GM23248 (cell line): Measurements from ENCODE around the gene MAGEB6B. TPM values are rescaled to one million over a fixed set of nuclear protein-coding genes. Genes with fewer than 3 reads are reported as not detected.
"Not testable (repeated sequence)": the region's sequence is repeated elsewhere in the genome, so short reads cannot be mapped to it uniquely, and the experiment has no call there.

Source experiments
- DNase-seq: peaks from one replicate; pipeline ENCODE4 v3.0.0-alpha.2; 2015
- H2AFZ ChIP-seq: fragments of 200-600 bp; sonication (generic); 2 replicates; pipeline ENCODE4 v1.6.1; 2016; ENCODE audit warnings: antibody characterized with exemption
- H3F3A ChIP-seq: fragments of 200-600 bp; sonication (generic); 2 replicates; pipeline ENCODE4 v1.6.1; 2016; ENCODE audit warnings: mild to moderate bottlenecking, antibody characterized with exemption, mixed run types; ENCODE audit not compliant: insufficient read depth
- H3K27ac ChIP-seq: fragments of 200-600 bp; sonication (generic); 2 replicates; pipeline ENCODE4 v1.5.1; 2016; ENCODE audit warnings: mild to moderate bottlenecking
- H3K27me3 ChIP-seq: fragments of 200-600 bp; sonication (generic); replicated peaks from 2 replicates; pipeline ENCODE4 v1.6.1; 2016; ENCODE audit warnings: mild to moderate bottlenecking; ENCODE audit not compliant: insufficient read depth
- H3K36me3 ChIP-seq: fragments of 200-600 bp; sonication (generic); 2 replicates; pipeline ENCODE4 v1.6.1; 2016; ENCODE audit warnings: low read depth, mild to moderate bottlenecking
- H3K4me1 ChIP-seq: fragments of 200-600 bp; sonication (generic); 2 replicates; pipeline ENCODE4 v1.6.1; 2016; ENCODE audit warnings: mild to moderate bottlenecking; ENCODE audit not compliant: insufficient read depth
- H3K4me2 ChIP-seq: fragments of 200-600 bp; sonication (generic); one replicate; pipeline ENCODE4 v1.6.1; 2016; ENCODE audit warnings: mild to moderate bottlenecking; ENCODE audit not compliant: unreplicated experiment
- H3K4me3 ChIP-seq: fragments of 200-600 bp; sonication (generic); 2 replicates; pipeline ENCODE4 v1.5.1; 2016; ENCODE audit warnings: mild to moderate bottlenecking
- H3K79me2 ChIP-seq: fragments of 200-600 bp; sonication (generic); 2 replicates; pipeline ENCODE4 v1.6.1; 2016; ENCODE audit warnings: mild to moderate bottlenecking; ENCODE audit not compliant: insufficient read depth
- H3K9ac ChIP-seq: fragments of 200-600 bp; sonication (generic); 2 replicates; pipeline ENCODE4 v1.6.1; 2016; ENCODE audit warnings: mild to moderate bottlenecking
- H3K9me2 ChIP-seq: fragments of 200-600 bp; sonication (generic); 2 replicates; pipeline ENCODE4 v1.6.1; 2016; ENCODE audit warnings: mixed run types, mild to moderate bottlenecking, moderate library complexity; ENCODE audit not compliant: insufficient read depth
- H3K9me3 ChIP-seq: fragments of 200-600 bp; sonication (generic); one replicate; pipeline ENCODE4 v1.6.1; 2017; ENCODE audit warnings: low read depth
- H4K20me1 ChIP-seq: fragments of 200-600 bp; sonication (generic); 2 replicates; pipeline ENCODE4 v1.6.0; 2016; ENCODE audit not compliant: insufficient read depth
- EZH2 ChIP-seq: fragments of 200-600 bp; sonication (generic); IDR thresholded peaks from 2 replicates; pipeline ENCODE4 v1.6.1; 2018; ENCODE audit warnings: antibody characterized with exemption, mild to moderate bottlenecking; ENCODE audit not compliant: insufficient read depth, poor library complexity, severe bottlenecking
- EZH2phosphoT487 ChIP-seq: fragments of 200-600 bp; sonication (generic); IDR thresholded peaks from 2 replicates; pipeline ENCODE4 v1.6.1; 2018; ENCODE audit warnings: antibody characterized with exemption, moderate library complexity, mild to moderate bottlenecking, low read depth; ENCODE audit not compliant: insufficient read depth
- WGBS, 2 experiments: methylation state at CpG; one replicate each; pipeline ENCODE4 v1.1.6; 2015 to 2017; ENCODE audit warnings: low lambda C conversion rate in 2 of 2, low coverage in 1 of 2; ENCODE audit errors: missing lambda C conversion rate in 2 of 2; 5-methylcytosine and 5-hydroxymethylcytosine counted together
- in situ Hi-C: fragments of 300-500 bp; cut with MboI; formaldehyde crosslinking; loops from 2 replicates; pipeline ENCODE4 v1.15.0; 2020
- polyA plus RNA-seq: library from polyadenylated mRNA; unstranded; fragments of >200 nt; fragmentation: Nextera tagmentation; extraction: Ambion mirVana; gene quantifications from 2 replicates; pipeline ENCODE4 v1.2.1, GENCODE V29; 2016
- total RNA-seq: library from RNA; depleted of rRNA; stranded (reverse); fragments of >200 nt; shearing (Covaris generic); gene quantifications from 2 replicates; pipeline ENCODE4 v1.2.3, GENCODE V29; 2014; rRNA removed

Gene MAGEB6B
- not detected in 2 replicates for total RNA-seq
- not detected in 2 replicates for polyA plus RNA-seq

GRCh38 chrX:26160301-26160700, at the start of gene MAGEB6B:
Gene MAGEB6B, plus strand, starts transcription at chrX:26160601. Its CDS starts 0 bp downstream, at chrX:26160601.
- no peaks in the 10 kb centered on the region for H3K27me3 ChIP-seq
- no peaks in the 10 kb centered on the region for H4K20me1 ChIP-seq
- H3K4me2 ChIP-seq: no peak within 1 kb of the TSS
- no peaks in the 10 kb centered on the region for H3K9me3 ChIP-seq
- no peaks in the 10 kb centered on the region for H3K79me2 ChIP-seq
- H3K36me3 ChIP-seq: no peaks in the 10 kb centered on the region
- no peaks in the 10 kb centered on the region for H3F3A ChIP-seq
- no peaks in the 10 kb centered on the region for H3K9me2 ChIP-seq
- H3K4me3 ChIP-seq: no peak within 1 kb of the TSS
- 63 to 80% methylated on average over 9 of the region's 10 CpGs for WGBS, 2 experiments
- DNase-seq: no peak
- H2AFZ ChIP-seq: no peak within 1 kb of the TSS
- in situ Hi-C loops: no loop called here
- no peaks in the 10 kb centered on the region for H3K4me1 ChIP-seq
- no peak within 1 kb of the TSS for H3K27ac ChIP-seq
- no peak within 1 kb of the TSS for H3K9ac ChIP-seq
- no peak for TF ChIP-seq EZH2
- no peak for TF ChIP-seq EZH2phosphoT487

DNA sequence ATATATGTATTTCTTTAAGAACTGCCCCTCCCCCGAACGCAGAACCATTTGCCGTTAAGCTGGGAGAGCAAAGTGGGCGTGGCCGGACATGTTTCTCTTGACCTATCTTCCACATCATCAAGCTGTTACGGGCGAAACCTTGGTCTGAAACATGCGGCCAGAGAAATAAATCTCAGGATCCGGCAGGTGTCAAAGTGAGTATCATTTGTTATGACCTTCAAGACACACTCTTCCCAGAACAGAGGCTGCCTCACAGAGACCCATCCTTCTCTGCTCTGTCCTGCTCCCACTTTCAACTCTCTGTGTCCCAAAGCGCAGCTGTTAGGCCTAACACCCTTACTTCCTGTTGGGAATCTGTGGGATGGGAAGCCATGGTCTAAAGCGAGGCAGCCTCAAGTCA, 22.1 kb upstream of the MAGEB6B start, which contains the start of gene MAGEB18:
MAGEB18 (plus strand) TSS at position 70 of the 400 bp plus-strand sequence. CDS start 643 bp downstream, outside the sequence.
- no peak within 1 kb of the TSS for H3K27ac ChIP-seq
- no peaks in the 10 kb centered on the region for H3K9me3 ChIP-seq
- no peaks in the 10 kb centered on the region for H3K9me2 ChIP-seq
- H4K20me1 ChIP-seq: no peaks in the 10 kb centered on the region
- no peaks in the 10 kb centered on the region for H3K79me2 ChIP-seq
- no peak within 1 kb of the TSS for H2AFZ ChIP-seq
- H3F3A ChIP-seq: no peaks in the 10 kb centered on the region
- no peaks in the 10 kb centered on the region for H3K36me3 ChIP-seq
- in situ Hi-C loops: no loop called here
- H3K9ac ChIP-seq: no peak within 1 kb of the TSS
- DNase-seq: no peak
- no peak within 1 kb of the TSS for H3K4me2 ChIP-seq
- no peaks in the 10 kb centered on the region for H3K4me1 ChIP-seq
- H3K27me3 ChIP-seq: no peaks in the 10 kb centered on the region
- WGBS, 2 experiments: 50 to 64% methylated on average over 9 to 11 of the region's 11 CpGs
- TF ChIP-seq EZH2 (no peak), EZH2phosphoT487 (no peak)
- no peak within 1 kb of the TSS for H3K4me3 ChIP-seq

DNA sequence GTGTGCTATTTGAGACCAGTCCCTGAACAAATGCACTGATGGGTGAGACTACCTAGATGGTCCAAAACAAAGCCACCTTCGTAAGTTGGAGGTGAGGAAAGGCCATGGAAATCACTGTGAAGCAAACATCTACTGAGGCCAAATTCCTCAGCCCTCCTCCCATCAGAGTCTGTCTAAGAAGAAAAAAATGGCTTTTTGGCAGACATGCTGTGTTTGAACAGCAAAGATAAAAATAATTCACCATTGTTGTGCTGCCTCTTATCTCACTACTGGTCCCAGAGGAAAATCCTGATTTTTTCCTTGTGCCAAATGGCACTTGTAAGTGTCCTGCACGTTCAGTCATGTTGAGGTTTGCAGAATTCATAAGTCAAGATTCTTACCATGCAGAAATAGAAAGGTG, 14.4 kb upstream of the MAGEB6B start:
- H3K79me2 ChIP-seq: no peaks in the 10 kb centered on the region
- no peaks in the 10 kb centered on the region for H3K9me3 ChIP-seq
- no peaks in the 10 kb centered on the region for H3K9me2 ChIP-seq
- WGBS, 2 experiments: 0 to 15% methylated on average over 2 of the region's 2 CpGs
- no peak overlapping the region for H3K4me2 ChIP-seq
- H3K27ac ChIP-seq: no peak overlapping the region
- H3K4me3 ChIP-seq: no peak overlapping the region
- H2AFZ ChIP-seq: no peak overlapping the region
- H3K36me3 ChIP-seq: no peaks in the 10 kb centered on the region
- no peak overlapping the region for H3K9ac ChIP-seq
- H4K20me1 ChIP-seq: no peaks in the 10 kb centered on the region
- no peaks in the 10 kb centered on the region for H3K27me3 ChIP-seq
- no peak for DNase-seq
- TF ChIP-seq EZH2phosphoT487 (no peak), EZH2 (no peak)
- no peaks in the 10 kb centered on the region for H3F3A ChIP-seq
- no peaks in the 10 kb centered on the region for H3K4me1 ChIP-seq
- in situ Hi-C loops: no loop called here

DNA sequence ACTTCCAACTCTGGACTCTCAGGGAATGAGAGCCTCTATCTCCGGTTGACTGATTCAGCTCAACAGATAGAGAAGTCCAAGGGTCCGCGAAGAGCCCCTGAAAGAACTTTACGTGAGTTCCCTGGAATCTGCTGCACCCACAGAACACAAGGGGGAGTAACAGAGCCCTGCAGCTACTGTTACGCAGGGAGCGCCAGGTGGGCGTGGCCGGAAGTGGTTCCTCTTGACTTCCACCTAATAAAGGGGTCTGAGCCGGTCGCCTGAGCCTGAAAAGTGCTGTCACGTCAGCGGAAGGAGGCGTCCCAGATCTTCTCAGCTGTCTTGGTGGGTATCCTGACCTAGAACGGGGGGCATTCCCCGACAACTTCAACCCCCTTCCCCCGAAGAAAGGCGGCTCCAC, 31.8 kb downstream of the MAGEB6B start, which contains the start of gene MAGEB6:
MAGEB6 (plus strand) TSS at position 237 of the 400 bp plus-strand sequence. CDS start 1,407 bp downstream, outside the sequence.
- no peaks in the 10 kb centered on the region for H3K36me3 ChIP-seq
- no peak within 1 kb of the TSS for H3K27ac ChIP-seq
- WGBS, 2 experiments: 72 to 73% methylated on average over 7 to 8 of the region's 17 CpGs
- no peak within 1 kb of the TSS for H2AFZ ChIP-seq
- H3K4me2 ChIP-seq: no peak within 1 kb of the TSS
- no peaks in the 10 kb centered on the region for H3F3A ChIP-seq
- H3K9ac ChIP-seq: no peak within 1 kb of the TSS
- H3K4me3 ChIP-seq: no peak within 1 kb of the TSS
- no peak for DNase-seq
- no peaks in the 10 kb centered on the region for H3K27me3 ChIP-seq
- H3K79me2 ChIP-seq: no peaks in the 10 kb centered on the region
- H3K9me2 ChIP-seq: no peaks in the 10 kb centered on the region
- no peaks in the 10 kb centered on the region for H3K4me1 ChIP-seq
- no peaks in the 10 kb centered on the region for H4K20me1 ChIP-seq
- TF ChIP-seq EZH2: no peak
- no peak for TF ChIP-seq EZH2phosphoT487
- in situ Hi-C loops: no loop called here
- no peaks in the 10 kb centered on the region for H3K9me3 ChIP-seq

DNA sequence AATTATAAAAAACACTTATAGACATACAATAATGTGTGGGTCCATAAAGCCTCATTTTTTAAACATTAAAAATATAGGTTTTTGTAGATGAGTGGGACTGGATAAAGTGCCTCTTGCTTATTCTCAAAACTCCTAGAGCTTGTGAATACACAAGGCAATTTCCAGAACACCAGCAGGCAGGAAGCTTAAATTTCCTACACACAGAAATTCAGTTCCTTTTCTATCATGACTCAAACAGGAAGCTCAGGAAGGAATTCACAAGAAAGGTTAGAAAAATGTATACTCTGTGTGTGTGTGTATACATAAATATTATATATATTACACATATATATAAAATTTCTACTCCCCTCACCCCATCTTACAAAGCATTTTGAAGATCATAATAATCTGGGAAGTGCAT, 43.2 kb downstream of the MAGEB6B start:
- Histone ChIP-seq H3K27ac (no peak overlapping the region), H3K9me2 (no peaks in the 10 kb centered on the region), H2AFZ (no peak overlapping the region), H3F3A (no peaks in the 10 kb centered on the region), H3K27me3 (no peaks in the 10 kb centered on the region), H3K9me3 (no peaks in the 10 kb centered on the region), H3K4me1 (no peaks in the 10 kb centered on the region), H3K9ac (no peak overlapping the region), H3K4me2 (no peak overlapping the region), H3K36me3 (no peaks in the 10 kb centered on the region), H3K79me2 (no peaks in the 10 kb centered on the region), H4K20me1 (no peaks in the 10 kb centered on the region), H3K4me3 (no peak overlapping the region)
- DNase-seq: no peak
- no peak for TF ChIP-seq EZH2
- TF ChIP-seq EZH2phosphoT487: no peak
- in situ Hi-C loops: no loop called here

DNA sequence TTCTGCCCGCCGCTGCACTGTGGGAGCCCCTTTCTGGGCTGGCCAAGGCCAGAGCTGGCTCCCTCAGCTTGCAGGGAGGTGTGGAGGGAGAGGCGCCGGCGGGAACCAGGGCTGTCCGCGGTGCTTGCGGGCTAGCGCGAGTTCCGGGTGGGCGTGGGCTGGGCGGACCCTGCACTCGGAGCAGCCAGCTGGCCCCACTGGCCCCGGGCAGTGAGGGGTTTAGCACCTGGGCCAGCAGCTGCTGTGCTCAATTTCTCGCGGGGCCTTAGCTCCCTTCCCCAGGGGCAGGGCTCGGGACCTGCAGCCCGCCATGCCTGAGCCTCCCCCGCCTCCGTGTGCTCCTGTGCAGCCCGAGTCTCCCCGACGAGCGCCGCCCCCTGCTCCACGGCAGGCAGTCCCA, 44.3 kb downstream of the MAGEB6B start:
- H3K9ac ChIP-seq, H3F3A ChIP-seq, H4K20me1 ChIP-seq, H3K9me2 ChIP-seq, H3K9me3 ChIP-seq, H3K79me2 ChIP-seq, H3K4me1 ChIP-seq, H3K27me3 ChIP-seq, DNase-seq, H2AFZ ChIP-seq, H3K36me3 ChIP-seq, H3K4me3 ChIP-seq, in situ Hi-C loops, H3K27ac ChIP-seq, H3K4me2 ChIP-seq: not testable (repeated sequence)
- 55 to 68% methylated on average over 7 to 9 of the region's 27 CpGs for WGBS, 2 experiments
